ENCODE results near the gene LUZP2. TPM values are rescaled to one million over a fixed set of nuclear protein-coding genes. Genes with fewer than 3 reads are reported as not detected.

Gene LUZP2
- total RNA-seq, 3 donors from 2014 or later = 1.6 to 5.6 (median 4.4) TPM

DNA sequence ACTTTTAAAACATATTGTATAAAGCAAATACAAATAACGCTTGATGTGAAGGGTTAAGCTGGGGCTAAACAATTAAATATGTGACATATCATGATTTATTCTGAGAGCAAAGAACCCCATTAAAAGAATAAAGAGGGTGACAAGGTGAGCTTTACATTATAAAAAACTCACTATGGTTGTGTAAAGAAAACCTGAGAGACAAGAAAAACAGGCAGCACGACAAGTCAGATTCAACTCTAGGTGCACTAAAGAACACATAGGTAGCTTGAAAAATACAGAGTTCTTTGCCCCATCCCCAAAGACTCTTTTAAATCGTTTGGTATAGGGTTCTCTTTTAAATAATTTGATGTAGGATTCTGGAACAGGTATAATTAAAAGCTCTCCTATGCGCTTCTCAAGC, 63.5 kb downstream of the LUZP2 start:
- no peaks in the 10 kb centered on the region for H3K36me3 ChIP-seq (ENCODE audit: low read depth)
- H3K4me3 ChIP-seq = no peak overlapping the region
- intact Hi-C loops (cut with DNase I, micrococcal nuclease) = no loop called here
- H3K9me3 ChIP-seq = no peaks in the 10 kb centered on the region
- ATAC-seq = no peak
- TF ChIP-seq CTCF (IDR thresholded peaks at IDR 0.05) = no peak
- peak in 1 of 3 donors; percentile 30 for DNase-seq
- no peaks in the 10 kb centered on the region for H3K4me1 ChIP-seq (ENCODE audit: low read depth)

DNA sequence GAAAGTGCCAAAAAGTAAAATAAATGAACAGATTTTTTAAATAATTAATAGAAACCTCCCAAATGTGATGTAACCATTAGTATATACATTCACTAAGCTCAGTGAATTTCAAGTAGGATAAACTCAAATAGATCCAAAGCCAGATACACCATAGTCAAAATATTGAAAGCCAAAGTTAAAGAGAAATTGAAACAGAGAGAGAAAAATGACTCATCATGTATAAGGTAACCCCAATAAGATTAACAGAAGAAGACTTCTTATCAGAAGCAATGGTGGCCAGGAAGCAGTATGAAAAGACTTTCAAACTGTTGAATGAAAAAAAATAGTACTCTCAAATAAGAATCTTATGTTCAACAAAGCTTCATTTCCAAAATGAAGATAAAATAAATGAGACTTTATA, 70.5 kb downstream of the LUZP2 start:
- intact Hi-C loops (cut with DNase I, micrococcal nuclease) = no loop called here
- ATAC-seq (no peak), DNase-seq (no peak)
- H3K4me3 ChIP-seq = no peak overlapping the region
- H3K36me3 ChIP-seq (ENCODE audit: low read depth) = no peaks in the 10 kb centered on the region
- TF ChIP-seq CTCF (IDR thresholded peaks at IDR 0.05) = no peak
- H3K9me3 ChIP-seq = no peaks in the 10 kb centered on the region
- no peaks in the 10 kb centered on the region for H3K4me1 ChIP-seq (ENCODE audit: low read depth)

DNA sequence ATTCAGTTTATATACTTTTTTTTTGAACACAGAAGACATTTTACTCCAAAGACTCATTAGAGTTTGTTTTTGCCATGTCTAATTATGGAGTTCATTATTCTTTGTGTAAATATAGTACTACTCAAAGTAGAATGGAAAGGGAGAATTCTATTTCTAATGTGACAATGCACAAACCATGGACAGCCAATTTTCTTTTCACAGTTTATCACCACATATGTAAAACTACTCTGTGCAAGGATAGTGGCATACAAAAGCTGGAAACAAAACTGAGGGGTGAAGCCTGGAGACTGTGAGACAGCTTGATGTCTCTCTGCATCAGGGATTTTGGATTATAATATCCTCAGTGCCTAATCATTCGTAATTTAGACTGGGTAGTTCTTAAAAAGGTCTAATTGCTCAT, 75.5 kb downstream of the LUZP2 start:
- Histone ChIP-seq H3K4me1 (ENCODE audit: low read depth) (no peaks in the 10 kb centered on the region), H3K4me3 (no peak overlapping the region), H3K36me3 (ENCODE audit: low read depth) (no peaks in the 10 kb centered on the region), H3K9me3 (no peaks in the 10 kb centered on the region)
- ATAC-seq = no peak
- DNase-seq = no peak
- intact Hi-C loops (cut with DNase I, micrococcal nuclease) = no loop called here
- TF ChIP-seq CTCF (IDR thresholded peaks at IDR 0.05) = no peak

- TF ChIP-seq CTCF (IDR thresholded peaks at IDR 0.05) = no peak
- Histone ChIP-seq H3K4me3 (no peak overlapping the region), H3K9me3 (no peaks in the 10 kb centered on the region), H3K4me1 (ENCODE audit: low read depth) (no peaks in the 10 kb centered on the region), H3K36me3 (ENCODE audit: low read depth) (no peaks in the 10 kb centered on the region)
- DNase-seq (no peak), ATAC-seq (no peak)
- intact Hi-C loops (cut with DNase I, micrococcal nuclease) = no loop called here
Measured at GRCh38 chr11:24574461-24574860, 77.6 kb downstream of the LUZP2 start.

GRCh38 chr11:24575392-24575791, 78.5 kb downstream of the LUZP2 start:
- no peak for ATAC-seq
- Histone ChIP-seq H3K4me3 (no peak overlapping the region), H3K36me3 (ENCODE audit: low read depth) (no peaks in the 10 kb centered on the region), H3K9me3 (no peaks in the 10 kb centered on the region), H3K4me1 (ENCODE audit: low read depth) (no peaks in the 10 kb centered on the region)
- DNase-seq = no peak
- intact Hi-C loops (cut with DNase I, micrococcal nuclease) = no loop called here
- TF ChIP-seq CTCF (IDR thresholded peaks at IDR 0.05) = no peak

GRCh38 chr11:24585192-24585591, 88.3 kb downstream of the LUZP2 start:
- intact Hi-C loops (cut with DNase I, micrococcal nuclease) = no loop called here
- Histone ChIP-seq H3K4me1 (ENCODE audit: low read depth) (no peaks in the 10 kb centered on the region), H3K9me3 (no peaks in the 10 kb centered on the region), H3K36me3 (ENCODE audit: low read depth) (no peaks in the 10 kb centered on the region), H3K4me3 (no peak overlapping the region)
- DNase-seq (no peak), ATAC-seq (peak; percentile 64)
- no peak for TF ChIP-seq CTCF (IDR thresholded peaks at IDR 0.05)
